Muscle of leg (tissue), 11 donors: ENCODE results near the gene CCDC127. TPM values are rescaled to one million over a fixed set of nuclear protein-coding genes. Genes with fewer than 3 reads are reported as not detected.

Experiments
- DNase-seq: peaks from one replicate; pipeline ENCODE4 v3.0.0; 2013
- H3K27ac ChIP-seq: one replicate; pipeline ENCODE4 v1.5.1; 2013; ENCODE audit warnings: mild to moderate bottlenecking, low read length, control low read depth
- H3K27me3 ChIP-seq: one replicate; pipeline ENCODE4 v1.6.1; 2013; ENCODE audit warnings: low read length; ENCODE audit not compliant: control insufficient read depth, insufficient read depth
- H3K36me3 ChIP-seq: one replicate; pipeline ENCODE4 v1.6.1; 2013; ENCODE audit warnings: low read length; ENCODE audit not compliant: control insufficient read depth, insufficient read depth
- H3K4me1 ChIP-seq: one replicate; pipeline ENCODE4 v1.6.1; 2013; ENCODE audit warnings: low read length; ENCODE audit not compliant: control insufficient read depth, insufficient read depth
- H3K4me3 ChIP-seq: one replicate; pipeline ENCODE4 v1.5.1; 2013; ENCODE audit warnings: low read length, control low read depth
- H3K9me3 ChIP-seq: replicated peaks from 2 replicates; pipeline ENCODE4 v1.6.1; 2013; ENCODE audit warnings: low read depth, low read length; ENCODE audit not compliant: control insufficient read depth
- WGBS: methylation state at CpG from one replicate; pipeline ENCODE4 v1.1.5; 2013; ENCODE audit warnings: missing lambda C conversion rate; ENCODE audit not compliant: insufficient coverage; 5-methylcytosine and 5-hydroxymethylcytosine counted together
- polyA plus RNA-seq, 8 donors: library from polyadenylated mRNA; unstranded; fragments of 120-200 nt; gene quantifications; one replicate each; pipeline versions ENCODE4 v1.2.1 to v1.2.3, GENCODE V29; 2013; ENCODE audit warnings: inconsistent platforms in 1 of 8, low replicate concordance in 1 of 8; ENCODE audit not compliant: insufficient read length in 8 of 8, insufficient read depth in 1 of 8
- total RNA-seq: library from RNA; stranded (reverse); fragments of 120-200 nt; gene quantifications from one replicate; pipeline ENCODE4 v1.2.4, GENCODE V29; 2013

The CCDC127 gene
- total and polyA plus RNA-seq, 9 donors = 6.4 to 11.1 (median 8.4) TPM

DNA sequence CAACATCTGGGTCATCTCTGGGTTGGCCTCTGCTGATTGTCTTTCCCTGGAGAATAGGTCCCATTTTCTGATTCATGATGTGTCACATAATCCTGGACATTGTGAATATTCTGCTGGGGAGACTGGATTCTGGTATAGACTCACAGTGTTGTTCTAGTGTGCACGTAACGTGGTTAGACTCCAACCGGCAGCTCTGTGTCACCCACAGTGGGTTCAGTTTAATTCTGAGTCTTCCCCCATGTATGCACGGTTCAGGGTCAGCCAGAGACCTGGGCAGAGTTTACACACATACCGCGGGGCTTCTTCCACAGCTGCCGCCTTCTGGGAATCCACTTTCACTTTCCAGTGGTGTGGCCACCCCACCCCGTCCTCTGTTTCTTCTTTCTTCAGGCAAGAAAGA lies 64.7 kb downstream of the CCDC127 start:
- 90% methylated on average over 6 of the region's 8 CpGs for WGBS
- no peak overlapping the region for H3K27ac ChIP-seq
- H3K36me3 ChIP-seq = no peaks in the 10 kb centered on the region
- peaks cover 3% of the 10 kb centered on the region for H3K4me1 ChIP-seq
- no peaks in the 10 kb centered on the region for H3K27me3 ChIP-seq
- no peak for DNase-seq
- H3K9me3 ChIP-seq = no peaks in the 10 kb centered on the region
- no peak overlapping the region for H3K4me3 ChIP-seq

DNA sequence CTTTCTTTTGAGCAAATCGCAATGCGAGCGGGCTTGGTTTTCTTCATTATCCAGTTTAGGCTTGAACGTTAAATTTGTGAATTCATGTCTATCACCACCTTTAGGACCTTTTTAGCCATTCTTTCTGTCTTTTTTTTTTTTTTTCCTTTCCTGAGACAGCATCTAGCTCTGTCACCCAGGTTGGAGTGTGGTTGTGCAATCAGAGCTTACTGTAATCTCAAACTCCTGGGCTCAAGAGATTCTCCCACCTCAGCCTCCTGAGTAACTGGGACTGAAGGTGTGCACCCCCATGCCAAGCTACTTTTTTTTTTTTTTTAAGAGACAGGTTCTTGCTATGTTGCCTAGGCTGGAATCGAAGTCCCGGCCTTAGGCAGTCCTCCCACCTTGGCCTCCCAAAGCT lies 65.9 kb downstream of the CCDC127 start:
- no peak for DNase-seq
- Histone ChIP-seq H3K4me1 (peaks cover 3% of the 10 kb centered on the region), H3K4me3 (no peak overlapping the region), H3K27ac (no peak overlapping the region), H3K27me3 (no peaks in the 10 kb centered on the region), H3K36me3 (no peaks in the 10 kb centered on the region), H3K9me3 (peaks cover 7% of the 10 kb centered on the region)
- 94% methylated on average over 2 of the region's 6 CpGs for whole genome bisulfite sequencing

- Histone ChIP-seq H3K4me1 (peaks cover 3% of the 10 kb centered on the region), H3K9me3 (peaks cover 13% of the 10 kb centered on the region)
- 100% methylated on average over 2 of the region's 4 CpGs for WGBS
These were observed 67.2 kb downstream of the CCDC127 start for GRCh38 chr5:150746-151145.

GRCh38 chr5:149745-150485 lies 68.0 kb downstream of the CCDC127 start:
- peaks cover 2% of the 10 kb centered on the region for H3K4me1 ChIP-seq
- H3K27me3 ChIP-seq = no peaks in the 10 kb centered on the region
- WGBS = no CpG with 5 or more reads among the region's 6 CpGs
- H3K4me3 ChIP-seq = no peak overlapping the region
- H3K36me3 ChIP-seq = no peaks in the 10 kb centered on the region
- peaks cover 13% of the 10 kb centered on the region for H3K9me3 ChIP-seq
- DNase-seq = no peak
- H3K27ac ChIP-seq = no peak overlapping the region

More at GRCh38 chr5:150746-151145, 67.2 kb downstream of the CCDC127 start:
- no peak for DNase-seq
- H3K36me3 ChIP-seq = no peaks in the 10 kb centered on the region
- no peak overlapping the region for H3K4me3 ChIP-seq
- no peak overlapping the region for H3K27ac ChIP-seq
- no peaks in the 10 kb centered on the region for H3K27me3 ChIP-seq

DNA sequence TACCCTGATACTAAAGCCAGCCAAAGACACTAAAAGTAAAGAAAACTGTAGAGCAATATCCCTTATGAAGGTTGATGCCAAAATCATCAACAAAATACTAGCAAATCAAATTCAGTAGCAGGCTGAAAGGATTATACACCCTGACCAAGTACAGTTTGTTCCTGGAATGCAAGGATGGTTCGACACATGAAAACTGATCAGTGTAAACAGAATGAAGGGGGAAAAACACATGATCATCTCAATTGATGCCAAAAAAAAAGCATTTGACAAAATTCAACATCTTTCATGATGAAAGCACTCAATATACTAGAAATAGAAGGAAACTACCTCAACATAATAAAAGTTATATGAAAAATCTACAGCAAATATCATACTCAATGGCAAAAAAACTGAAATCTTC lies 70.2 kb downstream of the CCDC127 start:
- no peak for DNase-seq
- H3K27me3 ChIP-seq = no peaks in the 10 kb centered on the region
- H3K27ac ChIP-seq = no peak overlapping the region
- peaks cover 13% of the 10 kb centered on the region for H3K9me3 ChIP-seq
- no peak overlapping the region for H3K4me3 ChIP-seq
- no peaks in the 10 kb centered on the region for H3K4me1 ChIP-seq
- H3K36me3 ChIP-seq = no peaks in the 10 kb centered on the region
- WGBS = no CpG with 5 or more reads among the region's 1 CpG

Other genes starting within 250 kb of the CCDC127 start
- gene PLEKHG4B, start 126.0 kb downstream of the CCDC127 start, total RNA-seq = 1.1 TPM
- gene PLEKHG4B, start 126.0 kb downstream of the CCDC127 start, polyA plus RNA-seq = 1 to 10 TPM in 4 of 8 donors, under 1 TPM in 4; 0.46 to 2.9 (median 0.95) TPM
- 28.4 TPM for gene LRRC14B, start 26.7 kb downstream of the CCDC127 start, total RNA-seq
- 10 to 100 TPM; 17.2 to 40.9 (median 26.6) TPM for gene LRRC14B, start 26.7 kb downstream of the CCDC127 start, polyA plus RNA-seq
- 99.1 TPM for gene SDHA, start 167 bp upstream of the CCDC127 start, total RNA-seq
- 100 to 1,000 TPM in 6 of 8 donors, 10 to 100 TPM in 2; 86.9 to 110 (median 103) TPM for gene SDHA, start 167 bp upstream of the CCDC127 start, polyA plus RNA-seq
- 76.7 TPM for gene PDCD6, start 53.5 kb upstream of the CCDC127 start, total RNA-seq
- gene PDCD6, start 53.5 kb upstream of the CCDC127 start, polyA plus RNA-seq = 10 to 100 TPM; 64.8 to 86.0 (median 69.1) TPM
- gene AHRR, start 103.6 kb upstream of the CCDC127 start, total RNA-seq = 2.8 TPM
- 1 to 10 TPM; 1.4 to 6.9 (median 2.9) TPM for gene AHRR, start 103.6 kb upstream of the CCDC127 start, polyA plus RNA-seq
- gene EXOC3, start 225.0 kb upstream of the CCDC127 start, total RNA-seq = 28.0 TPM
- gene EXOC3, start 225.0 kb upstream of the CCDC127 start, polyA plus RNA-seq = 10 to 100 TPM; 29.9 to 44.8 (median 37.0) TPM